Measurements from ENCODE around the gene FAM13A. TPM values are rescaled to one million over a fixed set of nuclear protein-coding genes. Genes with fewer than 3 reads are reported as not detected.

FAM13A gene
- total and polyA plus RNA-seq, 9 of the 15 experiments (the other 6 are each of a cell fraction or from before 2014, with no cell fraction given): 11.3 to 23.3 (median 14.7) TPM

- Histone ChIP-seq H4K20me1 (replicated peaks; ENCODE audit: control insufficient read depth, insufficient read depth, low read length) (no peaks in the 10 kb centered on the region), H3K9ac (ENCODE audit: insufficient read depth in 1 of 2, low read depth in 2 of 2, low read length in 2 of 2) (no peak overlapping the region), H3K79me2 (ENCODE audit: control insufficient read depth, insufficient read depth, low read length) (no peaks in the 10 kb centered on the region), H3K36me3 (ENCODE audit: control insufficient read depth, insufficient read depth, low read length) (no peaks in the 10 kb centered on the region), H3K27me3 (ENCODE audit: control insufficient read depth in 2 of 2, insufficient read depth in 2 of 2, low read length in 2 of 2) (no peaks in the 10 kb centered on the region), H3K4me2 (ENCODE audit: insufficient read depth, low read length) (no peak overlapping the region), H3K27ac (ENCODE audit: extremely low read depth, low read depth, low read length) (no peak overlapping the region), H3K9me1 (ENCODE audit: control insufficient read depth, insufficient read depth, low read length) (no peaks in the 10 kb centered on the region), H3K4me3 (no peak overlapping the region), H2AFZ (ENCODE audit: low read depth, low read length) (no peak overlapping the region), H3K9me3 (replicated peaks; ENCODE audit: control insufficient read depth, insufficient read depth, low read depth, low read length) (no peaks in the 10 kb centered on the region), H3K4me1 (replicated peaks in 1 of 2; ENCODE audit: control insufficient read depth in 2 of 2, insufficient read depth in 2 of 2, low read length in 2 of 2) (no peaks in the 10 kb centered on the region)
- ChIA-PET POLR2A (no interaction called here), CTCF (ENCODE audit: low intra/inter-chr PET ratio) (no interaction called here)
- intact Hi-C loops (cut with micrococcal nuclease): no loop called here
- FAIRE-seq (no peak), ATAC-seq (no peak), DNase-seq (ENCODE audit: extremely low read depth in 1 of 4, low spot score in 3 of 4) (no peak)
- no TSS peak for BruUV-seq (replicated peaks)
- in situ Hi-C loops (cut with MboI): no loop called here
- TF ChIP-seq ZBTB26 (CRISPR knock-in tag; IDR thresholded peaks at IDR 0.05): no peak
- TF ChIP-seq NCOA1 (IDR thresholded peaks at IDR 0.05; ENCODE audit: low read depth): no peak
- no peak for TF ChIP-seq BRCA1 (IDR thresholded peaks at IDR 0.05)
- TF ChIP-seq BRCA1 (CRISPR knock-in tag; IDR thresholded peaks at IDR 0.05): no peak
- TF ChIP-seq NR2C2 (CRISPR knock-in tag; IDR thresholded peaks at IDR 0.05): no peak
- TF ChIP-seq NR2C2 (tag; IDR thresholded peaks at IDR 0.05): no peak
- no peak for TF ChIP-seq PCBP1 (IDR thresholded peaks at IDR 0.05; ENCODE audit: low read depth, low read length, poor library complexity, severe bottlenecking)
- TF ChIP-seq YY1 (IDR thresholded peaks at IDR 0.05; ENCODE audit: borderline replicate concordance in 1 of 3, control insufficient read depth in 1 of 3, extremely low read depth in 1 of 3, insufficient read depth in 3 of 3, insufficient read length in 1 of 3, insufficient replicate concordance in 2 of 3, low read depth in 1 of 3, low read length in 2 of 3): no peak
- TF ChIP-seq POLR3A (IDR thresholded peaks at IDR 0.05; ENCODE audit: borderline replicate concordance, extremely low read depth, insufficient read depth, insufficient read length): no peak
- no peak for TF ChIP-seq ZNF696 (CRISPR knock-in tag; conservative IDR thresholded peaks at IDR 0.05)
- no peak for TF ChIP-seq BRD9 (IDR thresholded peaks at IDR 0.05; ENCODE audit: low read depth, partially characterized antibody)
- no peak for TF ChIP-seq ETV6 (IDR thresholded peaks at IDR 0.05; ENCODE audit: borderline replicate concordance in 1 of 2, low read depth in 2 of 2, low read length in 1 of 2)
- TF ChIP-seq ETV6 (CRISPR knock-in tag; IDR thresholded peaks at IDR 0.05; ENCODE audit: borderline replicate concordance): no peak
- TF ChIP-seq DPF2 (IDR thresholded peaks at IDR 0.05): no peak
- TF ChIP-seq RAD21 (CRISPR knock-in tag; conservative IDR thresholded peaks at IDR 0.05 in 1 of 2, IDR thresholded peaks at IDR 0.05 in 1 of 2): no peak
- no peak for TF ChIP-seq CC2D1A (IDR thresholded peaks at IDR 0.05)
Measured at GRCh38 chr4:88927420-88927819, 129.6 kb downstream of the FAM13A start.

Measured in K562 (cell line).